Ovary (tissue), 9 donors: ENCODE data around the gene HP. TPM values are rescaled to one million over a fixed set of nuclear protein-coding genes. Genes with fewer than 3 reads are reported as not detected.

Source experiments
- DNase-seq, 5 donors: peaks; one replicate each; pipeline ENCODE4 v3.0.0-alpha.2; 2019 to 2020
- H3K27ac ChIP-seq, 2 donors: fragments of 200-600 bp; one replicate each; pipeline versions ENCODE4 v1.5.1 to v1.8.0; 2019 to 2022
- H3K27me3 ChIP-seq: fragments of 200-600 bp; one replicate; pipeline ENCODE4 v1.8.0; 2022
- H3K36me3 ChIP-seq: fragments of 200-600 bp; sonication (generic); one replicate; pipeline ENCODE4 v1.5.1; 2019
- H3K4me1 ChIP-seq: one replicate; pipeline ENCODE4 v1.8.1; 2013; ENCODE audit warnings: mild to moderate bottlenecking, moderate library complexity; ENCODE audit not compliant: insufficient read depth
- H3K4me3 ChIP-seq: fragments of 200-600 bp; sonication (generic); one replicate; pipeline ENCODE4 v1.5.1; 2017
- H3K9me3 ChIP-seq, 2 donors: fragments of 200-600 bp in 1 of 2; sonication (generic) in 1 of 2; one replicate each; pipeline versions ENCODE4 v1.5.1 to v1.8.1; 2013 to 2019; ENCODE audit warnings: mild to moderate bottlenecking in 1 of 2, moderate library complexity in 1 of 2
- CTCF ChIP-seq, 3 donors: fragments of 450-650 bp in 2 of 3; fragments of 200-600 bp in 1 of 3; IDR thresholded peaks; one replicate each; pipeline versions ENCODE4 v1.5.1 to v1.8.0; 2016 to 2022; ENCODE audit warnings: antibody characterized with exemption in 3 of 3, mild to moderate bottlenecking in 1 of 3
- EP300 ChIP-seq: sonication (generic); formaldehyde crosslinking; IDR thresholded peaks from one replicate; pipeline ENCODE4 v1.6.1; 2017; ENCODE audit warnings: antibody characterized with exemption
- POLR2A ChIP-seq: fragments of 450-650 bp; IDR thresholded peaks from one replicate; pipeline ENCODE4 v1.6.1; 2017; ENCODE audit warnings: antibody characterized with exemption, mild to moderate bottlenecking, moderate library complexity
- WGBS, 3 donors: extraction: QIAGEN DNeasy Blood & Tissue Kit in 1 of 3; methylation state at CpG; one replicate each; pipeline versions ENCODE4 v1.1.5 to v1.1.7; 2013 to 2017; 5-methylcytosine and 5-hydroxymethylcytosine counted together
- intact Hi-C, 4 donors: fragments of 100-400 bp; cut with DNase I; formaldehyde crosslinking; loops; one replicate each; pipeline versions ENCODE4 v1.11.0 to v1.15.1; 2022 to 2023
- polyA plus RNA-seq, 2 donors: library from polyadenylated mRNA; stranded (reverse); fragments of 200-250 nt in 1 of 2; fragments of 350-450 nt in 1 of 2; fragmentation: Illumina TruSeq in 1 of 2; extraction: RNeasy Lipid Tissue Mini Kit (QIAGEN cat#74804) in 1 of 2; gene quantifications; one replicate each; pipeline ENCODE4 v1.2.3, GENCODE V29; 2013 to 2014
- total RNA-seq, 7 donors: library from RNA; depleted of rRNA in 2 of 7; stranded (reverse); fragments of >200 nt in 2 of 7; fragmentation: NEBNext Ultra II Directional in 3 of 7; extraction: Animal tissue kit (Norgen Biotek cat#: 25700) in 3 of 7; gene quantifications; one replicate each; pipeline versions ENCODE4 v1.1.0 to v1.2.4, GENCODE V29; 2016 to 2023
- donor health status: DM: no; HTN: no; CAD: no; lungs with moderate emphysema.
- donor health status: DM: no; HTN: no; CAD: no.
- donor health status: Bipolar disorder and iron deficiency.
- donor health status: DM: yes; HTN: yes; CAD: no.
- donor health status: DM: no; HTN: no; CAD: no.
- donor health status: DM: yes; HTN: yes; CAD: no.

The HP gene
- total and polyA plus RNA-seq, 9 donors: 0.66 to 186 (median 23.9) TPM

- H3K4me1 ChIP-seq: no peaks in the 10 kb centered on the region
- WGBS, 3 donors: 81 to 86% (median 83%) methylated on average over 15 of the region's 15 CpGs
- intact Hi-C loops: no loop called here
- no peaks in the 10 kb centered on the region for H3K36me3 ChIP-seq
- DNase-seq: no peak
- no peaks in the 10 kb centered on the region for H3K9me3 ChIP-seq
- no peak overlapping the region for H3K27ac ChIP-seq
- no peaks in the 10 kb centered on the region for H3K27me3 ChIP-seq
- H3K4me3 ChIP-seq: no peak overlapping the region
- TF ChIP-seq POLR2A: no peak
These were observed 33.3 kb upstream of the HP start for GRCh38 chr16:72021043-72021442.

GRCh38 chr16:72022127-72022526 is 32.2 kb upstream of the HP start:
- no peaks in the 10 kb centered on the region for H3K36me3 ChIP-seq
- 91 to 93% (median 91%) methylated on average over 13 of the region's 13 CpGs for WGBS, 3 donors
- H3K9me3 ChIP-seq: no peaks in the 10 kb centered on the region

GRCh38 chr16:72023962-72024361 is 30.3 kb upstream of the HP start:
- 87 to 94% (median 88%) methylated on average over 10 of the region's 10 CpGs for WGBS, 3 donors
- intact Hi-C loops: no loop called here
- no peaks in the 10 kb centered on the region for H3K4me1 ChIP-seq
- no peaks in the 10 kb centered on the region for H3K27me3 ChIP-seq
- TF ChIP-seq CTCF (IDR thresholded peaks at IDR 0.05): no peak
- no peak for TF ChIP-seq EP300
- no peak for TF ChIP-seq POLR2A
- H3K27ac ChIP-seq: no peak overlapping the region
- no peaks in the 10 kb centered on the region for H3K36me3 ChIP-seq
- no peak overlapping the region for H3K4me3 ChIP-seq
- DNase-seq: no peak
- no peaks in the 10 kb centered on the region for H3K9me3 ChIP-seq

More at GRCh38 chr16:72022127-72022526, 32.2 kb upstream of the HP start:
- Histone ChIP-seq H3K27me3 (no peaks in the 10 kb centered on the region), H3K4me1 (no peaks in the 10 kb centered on the region), H3K27ac (no peak overlapping the region), H3K4me3 (no peak overlapping the region)
- no peak for TF ChIP-seq CTCF (IDR thresholded peaks at IDR 0.05)
- TF ChIP-seq EP300: no peak
- TF ChIP-seq POLR2A: no peak
- no peak for DNase-seq
- intact Hi-C loops: no loop called here

GRCh38 chr16:72024862-72025382 is 29.4 kb upstream of the HP start:
- H3K9me3 ChIP-seq: no peaks in the 10 kb centered on the region
- no peak overlapping the region for H3K27ac ChIP-seq
- DNase-seq: no peak
- intact Hi-C loops: no loop called here
- H3K36me3 ChIP-seq: no peaks in the 10 kb centered on the region
- 59 to 74% (median 61%) methylated on average over 6 of the region's 6 CpGs for WGBS, 3 donors
- H3K27me3 ChIP-seq: no peaks in the 10 kb centered on the region
- H3K4me3 ChIP-seq: no peak overlapping the region
- H3K4me1 ChIP-seq: no peaks in the 10 kb centered on the region
- TF ChIP-seq CTCF (IDR thresholded peaks at IDR 0.05) (no peak), EP300 (no peak), POLR2A (no peak)

- Histone ChIP-seq H3K27me3 (no peaks in the 10 kb centered on the region), H3K4me3 (no peak overlapping the region), H3K27ac (no peak overlapping the region), H3K36me3 (no peaks in the 10 kb centered on the region), H3K4me1 (no peaks in the 10 kb centered on the region), H3K9me3 (no peaks in the 10 kb centered on the region)
- intact Hi-C loops: no loop called here
- no peak for TF ChIP-seq CTCF (IDR thresholded peaks at IDR 0.05)
- TF ChIP-seq POLR2A: no peak
- no peak for TF ChIP-seq EP300
- 82 to 85% (median 83%) methylated on average over 19 of the region's 19 CpGs for WGBS, 3 donors
- no peak for DNase-seq
These were observed 28.7 kb upstream of the HP start for GRCh38 chr16:72025404-72026114.
